HUES64 (cell line): ENCODE data around the gene IQGAP1.
"Not testable (repeated sequence)": the region's sequence is repeated elsewhere in the genome, so short reads cannot be mapped to it uniquely, and the experiment has no call there.

Experiments
- H3K27ac ChIP-seq: 2 replicates; pipeline ENCODE4 v1.7.0; 2013; ENCODE audit warnings: low read depth, low read length, inconsistent platforms
- H3K27me3 ChIP-seq: 2 replicates; pipeline ENCODE4 v1.6.1; 2013; ENCODE audit warnings: mild to moderate bottlenecking, low read length; ENCODE audit not compliant: insufficient read depth
- H3K36me3 ChIP-seq: 2 replicates; pipeline ENCODE4 v1.6.1; 2013; ENCODE audit warnings: mild to moderate bottlenecking, low read length; ENCODE audit not compliant: insufficient read depth
- H3K4me1 ChIP-seq: 2 replicates; pipeline ENCODE4 v1.6.1; 2013; ENCODE audit warnings: mild to moderate bottlenecking, low read length, moderate library complexity; ENCODE audit not compliant: insufficient read depth
- H3K4me3 ChIP-seq: 2 replicates; pipeline ENCODE4 v1.5.1; 2013; ENCODE audit warnings: mild to moderate bottlenecking, low read length, moderate library complexity
- H3K9ac ChIP-seq: 2 replicates; pipeline ENCODE4 v1.6.1; 2013; ENCODE audit warnings: mild to moderate bottlenecking, low read depth, low read length
- H3K9me3 ChIP-seq: 2 replicates; pipeline ENCODE4 v1.6.1; 2013; ENCODE audit warnings: low read depth, low read length; ENCODE audit not compliant: insufficient read depth
- WGBS: fragments of 150-250, 120-280 bp; methylation state at CpG from one replicate; pipeline ENCODE4 v1.1.7; 2013; ENCODE audit warnings: missing lambda C conversion rate; 5-methylcytosine and 5-hydroxymethylcytosine counted together

Gene IQGAP1

GRCh38 chr15:90410316-90410715 lies 22.3 kb downstream of the IQGAP1 start:
- H3K4me1 ChIP-seq, result peaks cover 72% of the 10 kb centered on the region
- not testable (repeated sequence) for H3K4me3 ChIP-seq, H3K27me3 ChIP-seq, H3K9me3 ChIP-seq, H3K36me3 ChIP-seq, H3K9ac ChIP-seq, H3K27ac ChIP-seq
- WGBS, result 94% methylated on average over 4 of the region's 4 CpGs

GRCh38 chr15:90411176-90411575 lies 23.1 kb downstream of the IQGAP1 start:
- Histone ChIP-seq H3K9ac (no peak overlapping the region), H3K27me3 (no peaks in the 10 kb centered on the region), H3K4me3 (no peak overlapping the region), H3K9me3 (no peaks in the 10 kb centered on the region), H3K27ac (peak overlapping the region; percentile 82), H3K4me1 (peaks cover 69% of the 10 kb centered on the region), H3K36me3 (no peaks in the 10 kb centered on the region)
- 67% methylated on average over 1 of the region's 2 CpGs for WGBS

GRCh38 chr15:90412356-90413194 lies 24.5 kb downstream of the IQGAP1 start:
- peak overlapping the region; percentile 82 for H3K27ac ChIP-seq
- H3K36me3 ChIP-seq, result no peaks in the 10 kb centered on the region
- H3K9me3 ChIP-seq, result no peaks in the 10 kb centered on the region
- peak overlapping the region; percentile 51 for H3K9ac ChIP-seq
- peaks cover 55% of the 10 kb centered on the region for H3K4me1 ChIP-seq
- peak overlapping the region; percentile 35 for H3K4me3 ChIP-seq
- no peaks in the 10 kb centered on the region for H3K27me3 ChIP-seq
- 63% methylated on average over 2 of the region's 3 CpGs for WGBS

GRCh38 chr15:90413411-90414379 lies 25.7 kb downstream of the IQGAP1 start:
- peak overlapping the region; percentile 51 for H3K9ac ChIP-seq
- H3K9me3 ChIP-seq, result no peaks in the 10 kb centered on the region
- no peaks in the 10 kb centered on the region for H3K27me3 ChIP-seq
- H3K4me3 ChIP-seq, result 0 out of 2 replicates have a peak overlapping the region, but pooled peaks have one; percentile 8
- no peaks in the 10 kb centered on the region for H3K36me3 ChIP-seq
- H3K27ac ChIP-seq, result peak overlapping the region; percentile 82
- H3K4me1 ChIP-seq, result peaks cover 50% of the 10 kb centered on the region
- 66% methylated on average over 9 of the region's 10 CpGs for WGBS

GRCh38 chr15:90414408-90415028 lies 26.5 kb downstream of the IQGAP1 start:
- H3K9ac ChIP-seq, result no peak overlapping the region

GRCh38 chr15:90416052-90416451 lies 28.0 kb downstream of the IQGAP1 start:
- not testable (repeated sequence) for H3K4me3 ChIP-seq, H3K9me3 ChIP-seq, H3K36me3 ChIP-seq, H3K27me3 ChIP-seq, H3K9ac ChIP-seq, H3K27ac ChIP-seq
- 100% methylated on average over 2 of the region's 5 CpGs for WGBS
- H3K4me1 ChIP-seq, result peaks cover 67% of the 10 kb centered on the region

More at GRCh38 chr15:90414408-90415028, 26.5 kb downstream of the IQGAP1 start:
- Histone ChIP-seq H3K36me3 (no peaks in the 10 kb centered on the region), H3K9me3 (no peaks in the 10 kb centered on the region), H3K4me1 (peaks cover 58% of the 10 kb centered on the region), H3K27ac (peak overlapping the region; percentile 27; the same call in 1 of the 2 replicates), H3K4me3 (no peak overlapping the region), H3K27me3 (no peaks in the 10 kb centered on the region)
- 80% methylated on average over 9 of the region's 9 CpGs for WGBS

- Histone ChIP-seq H3K4me1 (peaks cover 41% of the 10 kb centered on the region), H3K36me3 (no peaks in the 10 kb centered on the region), H3K27me3 (no peaks in the 10 kb centered on the region), H3K9ac (no peak overlapping the region), H3K27ac (no peak overlapping the region), H3K4me3 (no peak overlapping the region), H3K9me3 (no peaks in the 10 kb centered on the region)
- WGBS, result 86% methylated on average over 4 of the region's 4 CpGs
Measured at GRCh38 chr15:90418627-90419026, 30.6 kb downstream of the IQGAP1 start.

GRCh38 chr15:90419206-90419605 lies 31.2 kb downstream of the IQGAP1 start:
- Histone ChIP-seq H3K9me3 (no peaks in the 10 kb centered on the region), H3K4me1 (peaks cover 37% of the 10 kb centered on the region), H3K27me3 (no peaks in the 10 kb centered on the region), H3K9ac (no peak overlapping the region), H3K36me3 (no peaks in the 10 kb centered on the region), H3K27ac (no peak overlapping the region), H3K4me3 (no peak overlapping the region)

GRCh38 chr15:90419738-90420406 lies 31.8 kb downstream of the IQGAP1 start:
- H3K27me3 ChIP-seq, result no peaks in the 10 kb centered on the region
- H3K36me3 ChIP-seq, result no peaks in the 10 kb centered on the region
- no peaks in the 10 kb centered on the region for H3K9me3 ChIP-seq
- WGBS, result 68% methylated on average over 5 of the region's 6 CpGs
- H3K27ac ChIP-seq, result peak overlapping the region; percentile 11; the same call in 1 of the 2 replicates
- H3K4me1 ChIP-seq, result peaks cover 30% of the 10 kb centered on the region
- H3K4me3 ChIP-seq, result no peak overlapping the region
- H3K9ac ChIP-seq, result no peak overlapping the region

GRCh38 chr15:90420451-90420850 lies 32.4 kb downstream of the IQGAP1 start:
- H3K27ac ChIP-seq, result no peak overlapping the region; the same call in 1 of the 2 replicates
- no peaks in the 10 kb centered on the region for H3K36me3 ChIP-seq
- 100% methylated on average over 1 of the region's 1 CpG for WGBS
- H3K4me3 ChIP-seq, result no peak overlapping the region
- H3K27me3 ChIP-seq, result no peaks in the 10 kb centered on the region
- H3K4me1 ChIP-seq, result peaks cover 28% of the 10 kb centered on the region
- no peak overlapping the region for H3K9ac ChIP-seq
- H3K9me3 ChIP-seq, result no peaks in the 10 kb centered on the region
